ENCODE measurements around the gene CORO6.
A peak's percentile ranks its signal among the peaks of the same experiment; 100 is the strongest.

Gene CORO6

GRCh38 chr17:29567304-29567553 lies 55.5 kb downstream of the CORO6 start:
- no peak for DNase-seq (ENCODE audit: extremely low read depth in 1 of 2, low read depth in 1 of 2)

GRCh38 chr17:29566473-29567303 lies 56.0 kb downstream of the CORO6 start, which contains the start of gene ABHD15:
Gene ABHD15 (minus strand): TSS chr17:29567037. CDS start chr17:29566966, 71 bp downstream.
- peak in 1 of 2 donors; percentile 40 for DNase-seq (ENCODE audit: extremely low read depth in 1 of 2, low read depth in 1 of 2)

- peak in 1 of 2 donors; percentile 37 for DNase-seq (ENCODE audit: extremely low read depth in 1 of 2, low read depth in 1 of 2)
Observed at GRCh38 chr17:29565643-29566472, 56.9 kb downstream of the CORO6 start.
